ENCODE measurements around the gene SLC7A4.
"Not testable (repeated sequence)": the region's sequence is repeated elsewhere in the genome, so short reads cannot be mapped to it uniquely, and the experiment has no call there.

SLC7A4 gene

DNA sequence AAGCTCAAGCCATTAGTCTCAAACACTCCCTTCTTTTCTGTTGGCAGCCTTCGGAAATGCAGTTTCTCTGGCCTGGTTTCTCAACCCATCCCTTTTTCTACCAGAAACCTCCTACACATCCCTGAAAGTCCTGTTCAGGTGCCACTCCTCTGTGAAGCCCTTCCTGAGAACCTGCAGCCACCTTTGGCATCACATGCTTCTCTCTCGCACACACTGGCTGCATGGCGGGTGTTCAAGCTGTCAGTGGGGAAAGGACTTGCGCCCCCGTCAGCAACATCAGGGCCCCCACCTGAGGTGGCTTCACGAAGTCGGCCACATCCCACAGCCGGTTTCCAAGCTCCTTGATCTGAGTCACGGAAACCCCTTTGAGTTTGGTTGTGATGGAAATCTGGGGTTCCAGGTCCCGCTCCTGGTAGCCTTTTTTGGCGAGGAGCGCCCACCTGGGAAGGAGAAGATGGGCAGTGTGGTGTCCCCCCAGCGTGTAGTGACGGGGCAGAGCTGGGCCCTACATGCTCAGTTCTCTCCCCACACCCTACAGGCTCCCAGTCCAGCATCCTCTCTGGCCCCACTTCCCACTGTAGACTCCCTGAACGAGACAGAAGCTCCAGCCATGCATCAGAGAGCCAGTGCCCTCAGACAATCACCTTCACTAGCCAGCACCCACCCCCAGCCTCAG is 11.6 kb upstream of the SLC7A4 start:
- DNase-seq (ENCODE audit: low read depth in 1 of 2, low spot score in 1 of 2): no peak

DNA sequence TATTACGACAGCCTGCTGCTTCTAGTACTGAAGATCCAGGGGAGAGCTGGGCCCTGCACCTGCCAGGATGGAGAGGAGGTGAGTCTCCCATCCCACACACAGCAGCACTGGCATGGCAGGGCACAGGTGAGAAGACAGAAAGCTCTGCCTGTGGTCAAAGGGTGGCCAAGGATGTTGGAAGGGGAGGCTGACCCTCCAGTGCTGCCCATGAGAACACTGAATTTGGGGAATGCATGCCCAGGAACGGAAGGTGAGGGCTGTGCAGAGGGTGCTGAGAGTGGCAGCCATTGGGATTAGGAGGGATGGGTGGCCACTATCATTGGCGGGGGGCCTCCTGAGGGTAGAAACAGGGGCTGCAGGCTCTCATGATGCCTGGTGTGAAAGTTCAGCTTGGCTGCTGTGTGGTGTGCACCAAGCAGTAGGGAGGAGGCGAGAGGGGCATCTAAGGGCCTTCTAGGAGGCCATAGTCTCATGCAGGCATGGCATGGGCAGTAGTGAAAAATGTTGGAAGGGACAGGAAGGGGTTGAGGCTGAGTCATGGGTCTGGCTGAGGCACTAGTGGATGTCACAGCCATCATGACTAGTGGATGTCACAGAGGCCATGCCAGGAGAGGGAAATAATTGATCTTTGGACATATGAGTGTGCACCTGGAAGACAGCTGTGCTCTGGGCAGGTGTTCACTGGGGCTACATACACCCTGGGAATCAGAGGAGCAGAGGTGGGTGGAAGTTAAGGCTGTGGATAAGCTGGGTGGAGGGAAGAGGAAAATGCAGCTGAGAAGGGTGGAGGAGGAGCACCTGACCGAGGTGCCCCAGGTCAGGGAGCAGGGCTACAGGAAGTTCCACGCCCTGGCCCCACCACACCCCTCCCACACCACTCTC is 10.9 kb upstream of the SLC7A4 start:
- no peak for DNase-seq (ENCODE audit: low read depth in 1 of 2, low spot score in 1 of 2)

DNA sequence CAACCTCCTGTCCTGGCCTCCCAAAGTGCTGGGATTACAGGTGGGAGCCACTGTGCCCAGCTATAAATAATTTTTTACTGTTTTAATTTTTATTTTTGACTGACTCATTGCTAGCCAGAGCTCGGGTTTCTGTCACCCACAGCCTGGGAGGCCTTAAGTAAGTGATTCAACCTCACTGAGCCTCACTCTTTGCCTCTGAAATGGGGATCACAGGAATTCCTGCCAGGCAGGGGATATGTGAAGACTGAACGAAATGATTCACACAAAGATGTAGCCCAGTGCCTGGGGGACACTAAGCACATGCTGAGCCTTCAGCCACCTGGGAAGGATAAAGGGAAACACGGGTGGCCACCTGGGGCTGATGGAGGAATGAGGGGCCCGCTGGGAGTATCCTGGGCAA is 9.6 kb upstream of the SLC7A4 start:
- no peak for DNase-seq (ENCODE audit: low read depth in 1 of 2, low spot score in 1 of 2)

DNA sequence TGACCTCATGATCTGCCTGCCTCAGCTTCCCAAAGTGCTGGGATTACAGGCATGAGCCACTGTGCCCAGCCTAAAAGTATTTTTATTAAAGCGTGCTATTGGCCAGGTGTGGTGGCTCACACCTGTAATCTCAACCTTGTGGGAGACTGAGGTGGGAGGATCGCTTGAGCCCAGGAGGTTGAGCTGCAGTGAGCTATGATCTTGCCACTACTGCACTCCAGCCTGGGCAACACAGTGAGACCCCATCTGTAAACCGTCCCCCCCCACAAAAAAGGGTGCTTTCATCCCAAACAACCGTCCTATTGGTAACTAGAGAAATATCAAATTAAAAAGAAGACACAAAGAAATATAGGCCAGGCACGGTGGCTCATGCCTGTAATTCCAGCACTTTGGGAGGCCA is 6.8 kb upstream of the SLC7A4 start:
- not testable (repeated sequence) for DNase-seq (ENCODE audit: low read depth in 1 of 2, low spot score in 1 of 2)

DNA sequence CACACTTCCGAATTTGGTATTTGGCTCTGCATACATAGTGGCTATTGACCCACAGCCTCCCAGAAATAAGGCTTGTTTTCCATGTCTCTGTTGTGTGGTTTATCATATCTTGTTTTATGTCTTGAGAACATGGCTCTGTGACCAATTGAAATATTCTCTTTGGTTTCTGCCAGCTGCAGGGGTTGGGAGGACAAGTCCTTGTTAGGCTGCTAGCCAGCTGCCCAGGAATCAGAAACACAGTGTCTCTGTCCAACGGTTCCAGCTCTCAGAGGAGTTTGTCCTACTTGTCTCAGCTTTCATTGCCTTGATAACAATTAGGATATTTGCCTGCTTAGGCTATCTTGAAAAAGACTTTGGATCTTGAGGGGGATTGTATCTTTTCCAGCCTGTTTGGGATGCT is 6.0 kb upstream of the SLC7A4 start:
- DNase-seq (ENCODE audit: low read depth in 1 of 2, low spot score in 1 of 2): no peak

DNA sequence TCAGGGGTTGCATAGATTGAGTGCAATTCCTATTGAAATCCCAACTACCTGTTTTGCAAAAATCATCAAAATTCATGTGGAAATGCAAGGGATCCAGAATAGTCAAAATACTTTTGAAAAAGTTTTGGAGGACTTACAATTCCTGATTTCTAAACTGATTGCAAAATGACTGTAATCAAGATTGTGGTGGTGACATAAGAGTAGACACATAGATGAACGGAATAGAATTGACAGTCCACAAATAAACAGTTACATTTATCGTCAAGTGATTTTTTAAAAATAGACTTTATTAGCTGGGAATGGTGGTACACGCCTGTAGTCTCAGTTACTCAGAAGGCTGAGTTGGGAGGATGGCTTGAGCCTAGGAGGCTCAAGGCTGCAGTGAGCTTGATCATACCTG is 2.6 kb upstream of the SLC7A4 start:
- no peak for DNase-seq (ENCODE audit: low read depth in 1 of 2, low spot score in 1 of 2)

DNA sequence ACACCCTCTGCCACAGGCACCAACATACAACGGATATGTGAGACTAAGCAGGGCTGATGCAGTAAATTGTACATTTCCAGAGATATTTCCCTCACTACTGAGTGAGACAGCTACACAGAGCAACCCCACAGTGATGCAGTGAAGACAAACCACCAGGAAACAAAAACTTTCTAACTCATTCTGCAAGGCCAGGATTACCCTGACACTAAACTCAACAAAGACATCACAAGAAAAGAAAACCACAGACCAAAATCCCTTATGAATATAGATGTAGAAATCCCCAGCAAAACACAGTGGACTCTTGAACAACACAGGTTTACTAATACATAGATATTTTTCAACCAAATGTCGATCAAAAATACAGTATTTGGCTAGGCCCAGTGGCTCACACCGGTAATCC is 1.5 kb upstream of the SLC7A4 start:
- DNase-seq (ENCODE audit: low read depth in 1 of 2, low spot score in 1 of 2): no peak

DNA sequence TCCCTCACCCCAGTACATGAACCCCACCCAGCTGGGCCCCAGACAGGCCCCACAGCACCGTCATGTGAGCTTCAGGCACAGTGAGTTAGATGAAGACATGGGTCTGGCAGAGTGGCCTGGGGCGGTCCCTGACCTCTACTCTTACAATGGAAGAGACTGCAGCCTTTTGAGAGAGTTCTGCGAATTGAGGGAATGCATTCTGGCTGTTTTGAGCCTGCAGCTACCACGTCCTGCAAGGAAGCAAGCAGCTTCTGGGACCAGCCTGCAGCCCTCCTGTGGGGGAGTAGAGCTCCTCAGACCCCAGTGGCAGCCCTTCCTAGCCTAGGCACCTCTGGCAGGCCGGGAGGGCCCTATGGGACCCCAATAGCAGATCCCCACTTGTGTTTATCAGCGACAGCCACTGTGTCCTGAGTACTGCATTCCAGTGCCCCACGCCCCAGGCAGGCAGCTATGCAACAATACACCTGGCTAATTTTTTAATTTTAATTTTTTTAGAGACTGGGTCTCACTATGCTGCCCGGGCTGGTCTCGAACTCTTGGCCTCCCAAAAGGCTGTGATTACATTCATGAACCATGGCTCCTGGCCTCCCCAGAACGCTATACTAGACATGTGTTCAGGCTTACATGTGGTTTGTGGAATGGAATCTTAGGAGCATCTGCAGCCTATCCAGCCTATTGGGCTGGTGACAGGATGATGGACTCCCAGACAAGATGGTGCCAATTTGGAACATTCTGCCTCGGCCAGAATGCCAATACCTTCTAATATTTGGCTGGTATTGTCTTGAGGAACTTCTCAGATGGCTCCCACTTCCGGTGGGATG is 717 bp upstream of the SLC7A4 start:
- no peak for DNase-seq (ENCODE audit: low read depth in 1 of 2, low spot score in 1 of 2)

DNA sequence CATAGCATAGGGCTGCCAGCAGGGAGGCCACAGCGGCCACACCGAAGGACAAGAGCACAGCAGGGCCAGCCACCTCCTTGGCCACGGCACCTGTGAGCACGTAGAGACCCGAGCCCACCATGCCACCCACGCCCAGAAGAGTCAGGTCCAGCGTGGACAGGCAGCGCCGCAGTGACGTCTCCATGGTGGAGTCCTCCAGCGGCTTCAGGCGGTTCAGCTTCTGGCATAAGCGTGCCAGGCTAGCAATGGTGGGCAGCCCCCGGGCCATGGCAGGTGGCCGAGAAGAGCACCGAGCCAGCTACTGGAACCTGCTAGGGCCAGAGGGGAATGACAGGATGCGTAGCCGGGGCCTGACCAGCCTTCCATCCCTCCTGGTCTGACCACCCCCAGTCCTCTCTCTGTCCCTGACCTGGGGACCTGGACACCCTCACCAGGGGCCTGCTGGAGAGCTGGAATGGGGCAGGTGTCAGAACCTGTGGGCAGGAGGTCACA is 770 bp downstream of the SLC7A4 start:
- DNase-seq (ENCODE audit: low read depth in 1 of 2, low spot score in 1 of 2): no peak

DNA sequence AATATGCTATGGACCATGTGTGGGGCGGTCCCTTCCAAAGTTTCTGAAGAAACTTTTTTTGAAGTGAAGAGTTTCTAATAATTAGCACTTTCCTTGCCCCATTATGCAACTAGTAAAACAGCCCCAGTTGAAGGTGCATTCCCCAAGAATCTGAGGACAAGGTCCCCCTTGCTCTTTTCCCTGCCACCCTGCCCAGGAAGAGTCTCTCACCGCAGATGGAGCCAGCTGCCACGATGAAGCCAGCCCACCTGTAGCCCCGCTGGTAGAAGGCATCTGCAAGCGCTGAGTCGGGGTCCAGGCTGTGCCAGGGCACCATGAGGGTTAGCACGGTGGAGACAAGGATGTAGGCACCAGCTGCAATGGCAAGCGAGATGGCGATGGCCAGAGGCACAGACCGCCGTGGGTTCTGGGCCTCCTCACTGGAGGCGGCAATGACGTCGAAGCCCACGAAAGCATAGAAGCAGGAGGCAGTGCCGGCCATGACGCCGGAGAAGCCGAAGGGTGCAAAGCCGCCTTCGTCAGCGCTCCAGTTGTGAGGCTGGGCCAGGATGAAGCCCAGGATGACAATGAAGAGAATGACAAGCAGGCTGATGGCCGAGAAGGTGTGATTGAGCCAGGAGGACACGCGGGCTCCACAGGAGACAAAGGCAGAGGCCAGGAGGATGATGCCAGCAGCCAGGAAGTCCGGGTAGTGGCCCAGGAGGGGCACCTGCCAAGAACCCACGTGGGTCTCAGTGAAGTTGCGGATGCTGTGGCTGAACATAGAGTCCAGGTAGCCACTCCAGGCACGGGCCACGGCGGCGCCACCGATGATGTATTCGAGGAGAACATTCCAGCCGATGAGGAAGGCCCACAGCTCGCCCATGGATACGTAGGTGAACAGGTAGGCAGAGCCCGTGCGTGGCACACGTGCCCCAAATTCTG is 1.5 kb downstream of the SLC7A4 start:
- no peak for DNase-seq (ENCODE audit: low read depth in 1 of 2, low spot score in 1 of 2)

DNA sequence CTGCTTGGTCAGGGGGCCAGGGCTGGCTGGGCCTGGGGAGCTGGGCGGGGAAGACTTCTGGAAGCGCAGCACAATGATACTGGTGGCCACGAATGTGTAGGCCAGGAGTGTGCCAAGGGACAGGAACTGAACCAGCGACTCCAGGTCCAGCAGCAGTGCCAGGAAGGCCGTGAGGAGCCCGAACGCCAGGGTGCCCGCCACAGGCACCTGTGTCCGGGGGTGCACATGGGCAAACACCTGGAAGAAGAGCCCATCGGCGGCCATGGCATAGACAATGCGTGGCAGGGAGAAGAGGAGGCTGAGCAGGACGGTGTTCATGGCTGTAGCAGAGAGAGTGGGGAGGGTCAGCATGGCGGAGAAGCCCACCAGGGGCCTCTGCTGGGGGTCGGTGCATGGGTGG is 2.3 kb downstream of the SLC7A4 start:
- DNase-seq (ENCODE audit: low read depth in 1 of 2, low spot score in 1 of 2): no peak

DNA sequence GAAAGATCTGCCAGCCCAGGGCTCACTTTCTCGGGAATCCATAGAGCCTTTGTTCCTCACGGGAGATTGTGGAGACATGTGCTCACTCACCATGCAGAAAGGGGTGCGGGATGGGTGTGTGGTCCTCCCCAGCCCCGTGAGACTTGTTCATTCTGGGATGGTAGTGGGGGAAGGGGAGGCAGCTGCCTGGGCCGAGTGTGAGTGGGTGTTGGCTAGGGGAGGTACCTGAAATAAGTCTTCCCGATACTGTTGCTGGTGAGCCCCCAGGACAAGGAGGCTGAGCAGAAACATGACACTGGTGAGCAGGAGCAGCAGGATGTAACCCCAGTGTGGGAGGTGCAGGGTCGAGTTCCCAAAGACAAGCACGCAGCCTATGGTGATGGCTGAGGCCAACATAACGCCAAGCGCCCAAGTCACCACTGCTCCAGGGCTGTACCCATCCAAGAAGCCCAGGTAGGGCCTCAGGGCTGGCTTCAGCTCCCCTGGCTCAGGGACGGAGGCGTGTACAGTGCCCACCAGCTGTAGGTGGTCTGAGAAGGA is 2.8 kb downstream of the SLC7A4 start:
- no peak for DNase-seq (ENCODE audit: low read depth in 1 of 2, low spot score in 1 of 2)

DNA sequence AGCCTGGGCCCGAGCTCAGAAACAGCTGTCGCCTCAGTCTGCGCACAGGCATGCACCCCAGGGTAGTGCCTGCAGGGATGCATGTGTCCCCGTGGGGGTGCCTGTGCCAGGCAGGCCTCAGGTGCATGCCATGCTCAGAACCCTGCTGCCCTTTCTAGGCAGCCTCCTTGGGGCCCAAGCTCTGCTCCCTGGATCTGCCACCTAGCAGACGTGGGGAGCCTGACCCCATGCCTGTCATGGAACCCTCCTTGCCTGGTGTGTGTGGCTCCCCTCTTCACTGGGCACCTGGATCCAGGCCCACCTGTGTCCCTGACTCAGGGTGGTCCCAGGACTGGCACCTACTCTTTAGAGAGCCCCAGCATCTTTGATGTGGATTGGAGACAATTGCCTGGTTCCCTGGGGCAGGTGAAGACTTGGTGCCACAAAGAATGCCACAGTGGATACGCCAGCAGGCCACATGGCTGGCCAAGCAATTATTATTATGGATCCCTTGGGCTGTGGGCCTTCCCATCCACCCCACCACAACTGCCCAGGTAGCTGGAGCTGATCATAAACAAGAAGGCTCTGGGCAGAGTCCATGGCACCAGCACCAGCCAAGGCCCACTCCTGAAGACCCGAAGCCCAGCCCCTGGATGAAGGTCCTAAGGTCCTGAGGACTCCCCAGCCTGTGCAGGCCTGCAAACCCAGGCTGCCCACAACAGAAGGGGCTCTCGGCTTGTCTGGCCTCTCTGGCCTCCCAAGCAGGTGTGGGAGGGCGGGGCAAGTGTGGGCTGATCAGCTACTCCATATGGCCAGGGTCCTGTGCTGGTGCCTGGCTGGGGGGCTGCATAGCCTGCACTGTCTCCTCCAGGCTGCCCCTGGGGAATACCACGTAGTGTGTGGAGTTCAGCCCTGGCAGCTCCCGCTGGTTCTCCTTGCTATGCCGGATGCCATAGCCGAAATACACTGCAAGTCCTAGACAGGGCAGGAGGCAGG is 3.8 kb downstream of the SLC7A4 start:
- DNase-seq (ENCODE audit: low read depth in 1 of 2, low spot score in 1 of 2): no peak

DNA sequence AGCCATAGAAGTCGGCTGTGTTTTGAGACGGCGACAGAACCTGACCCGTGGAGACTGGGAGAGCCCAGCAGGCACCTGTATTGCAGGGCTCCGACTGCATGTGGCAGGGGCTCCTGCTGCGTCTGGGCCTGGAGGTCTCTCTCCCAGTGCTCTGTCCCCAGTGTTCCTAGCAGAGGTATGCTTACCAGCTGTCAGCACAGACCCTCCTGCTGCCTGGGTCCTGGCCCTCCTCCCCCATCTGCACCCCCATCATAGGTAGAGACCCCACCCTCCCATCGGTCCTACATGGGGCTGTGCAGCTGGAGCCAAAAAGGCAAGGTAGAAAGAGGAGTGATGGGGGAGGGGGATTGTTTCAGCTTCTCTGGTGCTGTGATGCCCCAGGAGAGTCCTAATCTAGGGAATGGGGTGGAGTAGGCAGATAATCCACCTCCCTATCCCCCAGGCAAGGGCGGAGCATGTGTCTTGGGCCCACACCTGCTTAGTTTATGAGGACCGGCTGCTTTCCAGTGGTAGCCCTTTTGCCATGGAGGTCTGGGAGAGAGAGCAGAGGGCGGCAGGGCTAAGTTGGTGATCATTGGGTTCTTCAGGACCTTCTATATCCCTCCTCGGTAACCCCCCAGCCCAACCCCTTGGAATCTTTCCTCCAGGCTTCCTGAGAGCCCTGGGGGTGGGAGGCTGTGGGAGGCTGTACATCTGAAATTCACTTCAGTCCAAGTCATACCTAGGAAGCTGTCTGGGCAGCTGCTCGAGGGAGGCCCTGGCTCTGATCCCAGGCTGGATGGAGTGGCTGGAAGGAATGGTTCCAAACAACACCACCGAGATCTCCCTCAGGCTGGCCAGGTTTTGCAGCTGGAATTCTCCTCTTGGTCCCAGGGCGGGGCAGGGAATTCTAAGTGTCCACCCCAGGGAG is 5.3 kb downstream of the SLC7A4 start:
- no peak for DNase-seq (ENCODE audit: low read depth in 1 of 2, low spot score in 1 of 2)

DNA sequence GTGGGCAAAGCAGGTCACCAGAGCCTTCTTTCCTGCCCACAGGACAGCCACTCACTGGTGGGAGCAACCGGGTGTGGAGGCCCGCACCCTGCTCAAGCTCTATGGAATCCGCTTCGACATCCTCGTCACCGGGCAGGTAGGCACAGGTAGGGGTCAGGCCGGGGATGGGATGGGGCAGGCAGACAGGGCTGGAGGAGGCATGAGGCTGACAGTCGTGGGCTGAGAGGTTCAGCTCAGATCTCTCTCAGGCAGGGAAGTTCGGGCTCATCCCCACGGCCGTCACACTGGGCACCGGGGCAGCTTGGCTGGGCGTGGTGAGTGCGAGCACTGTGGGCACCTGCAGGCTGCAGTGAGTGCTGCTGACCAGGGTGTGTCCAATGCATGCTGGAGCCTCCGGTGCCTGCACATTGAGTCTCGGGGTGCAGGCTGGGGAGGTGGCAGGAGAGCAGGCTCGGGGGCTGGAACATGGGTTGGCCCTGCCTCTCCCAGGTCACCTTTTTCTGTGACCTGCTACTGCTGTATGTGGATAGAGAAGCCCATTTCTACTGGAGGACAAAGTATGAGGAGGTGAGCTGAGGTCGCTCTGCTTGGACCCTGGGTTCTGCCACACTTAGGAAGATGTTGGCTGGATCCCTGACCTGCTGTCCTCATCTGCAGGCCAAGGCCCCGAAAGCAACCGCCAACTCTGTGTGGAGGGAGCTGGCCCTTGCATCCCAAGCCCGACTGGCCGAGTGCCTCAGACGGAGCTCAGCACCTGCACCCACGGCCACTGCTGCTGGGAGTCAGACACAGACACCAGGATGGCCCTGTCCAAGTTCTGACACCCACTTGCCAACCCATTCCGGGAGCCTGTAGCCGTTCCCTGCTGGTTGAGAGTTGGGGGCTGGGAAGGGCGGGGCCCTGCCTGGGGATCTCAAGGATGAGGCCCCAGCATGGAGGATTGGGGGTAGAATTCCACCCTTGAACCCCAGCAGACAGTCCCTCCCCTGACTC is 6.3 kb downstream of the SLC7A4 start:
- no peak for DNase-seq (ENCODE audit: low read depth in 1 of 2, low spot score in 1 of 2)

DNA sequence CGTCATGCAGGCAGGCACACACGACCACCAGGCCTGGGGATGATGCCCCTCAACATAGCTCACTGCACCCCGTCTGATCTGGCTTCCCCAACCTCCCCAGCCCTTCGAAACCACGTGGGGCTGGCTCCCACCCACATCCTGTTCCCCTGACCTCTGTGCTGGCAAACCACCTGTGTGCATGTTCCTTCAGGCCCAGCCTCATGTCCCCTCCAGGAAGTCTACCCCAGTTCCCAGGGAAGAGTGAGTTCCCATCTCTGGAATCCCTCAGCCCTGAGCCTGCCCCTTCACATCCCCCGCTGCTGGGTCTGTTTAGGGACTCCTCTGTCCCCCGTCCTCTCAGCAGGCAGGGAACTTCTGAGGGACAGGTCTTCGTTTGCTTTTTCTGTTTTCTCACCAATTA is 7.1 kb downstream of the SLC7A4 start:
- DNase-seq (ENCODE audit: low read depth in 1 of 2, low spot score in 1 of 2): no peak

Data from stimulated activated CD4-positive, alpha-beta T cell treated with anti-CD3 and anti-CD28 coated beads, Interleukin-15, amount 100 ng/mL, for 1 hour (primary cell).